ENCODE results near the gene CPT1B. TPM values are rescaled to one million over a fixed set of nuclear protein-coding genes. Genes with fewer than 3 reads are reported as not detected.

Gene CPT1B
- total and polyA plus RNA-seq, 10 of the 15 experiments (the other 5 are each of a cell fraction or from before 2014, with no cell fraction given): 3.5 to 54.0 (median 21.7) TPM

DNA sequence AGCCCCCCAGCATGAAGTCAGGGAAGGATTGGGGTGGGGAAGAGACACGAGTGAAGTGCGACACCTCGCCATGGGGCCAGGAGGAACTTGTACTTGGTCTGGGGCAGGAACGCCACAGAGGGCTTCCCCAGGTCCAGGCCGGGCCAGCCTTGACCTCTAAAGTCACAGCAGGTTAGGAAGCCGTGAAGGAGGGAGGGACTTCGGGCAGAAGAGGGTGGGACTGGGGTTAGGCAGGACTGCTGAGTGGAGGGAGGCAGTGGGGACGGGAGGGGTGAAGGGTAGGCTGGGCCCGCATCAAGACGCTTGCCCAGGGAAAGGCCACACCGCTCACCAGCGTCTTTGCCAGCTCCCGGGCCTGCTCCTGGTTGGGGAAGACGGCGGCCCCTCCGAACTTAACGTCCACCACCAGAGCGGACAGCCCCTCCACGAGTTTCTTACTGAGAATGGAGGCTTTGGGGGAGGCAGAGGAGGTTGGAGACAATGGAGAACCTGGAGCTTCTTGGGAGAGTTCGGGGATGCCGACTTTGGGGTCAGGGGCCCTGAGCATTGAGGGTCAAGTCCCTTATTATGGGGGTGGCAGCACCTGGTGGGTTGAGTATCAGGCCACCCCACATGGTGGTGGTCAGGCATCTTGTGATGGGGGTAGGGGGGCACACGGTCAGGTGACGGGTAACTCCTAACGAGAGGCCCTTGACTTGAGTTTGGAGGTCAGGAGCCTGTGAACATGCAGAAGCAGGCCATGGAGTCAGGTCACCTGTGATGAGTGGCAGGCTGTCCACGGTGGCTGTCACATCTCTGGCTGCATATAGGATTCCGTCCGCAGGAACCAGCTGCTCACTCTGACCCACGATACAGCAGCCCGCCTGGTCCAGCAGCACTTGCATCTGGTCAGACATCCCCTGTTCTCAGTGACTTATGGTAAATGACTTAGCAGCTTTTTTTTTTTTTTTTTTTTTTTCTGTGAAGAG, 51.1 kb downstream of the CPT1B start (continued):
- TF ChIP-seq PAX8 (IDR thresholded peaks at IDR 0.05) (no peak), MEF2B (IDR thresholded peaks at IDR 0.05; ENCODE audit: partially characterized antibody, poor library complexity, severe bottlenecking) (no peak), SREBF1 (IDR thresholded peaks at IDR 0.05; ENCODE audit: low read length) (no peak), IKZF1 (conservative IDR thresholded peaks at IDR 0.05) (no peak), YBX1 (IDR thresholded peaks at IDR 0.05) (no peak), MTA2 (IDR thresholded peaks at IDR 0.05; ENCODE audit: low read depth) (peak; percentile 18; the same call in 1 of the 2 replicates), CBX3 (IDR thresholded peaks at IDR 0.05; ENCODE audit: borderline replicate concordance, low read depth) (no peak), HSF1 (IDR thresholded peaks at IDR 0.05; ENCODE audit: low read depth, low read length) (no peak), NFYB (IDR thresholded peaks at IDR 0.05; ENCODE audit: insufficient read depth, low read depth, low read length) (0 out of 2 replicates have a peak, but pooled peaks have one; percentile 17), ZNF274 (IDR thresholded peaks at IDR 0.05; ENCODE audit: insufficient read depth, insufficient read length) (no peak), NRF1 (conservative IDR thresholded peaks at IDR 0.05; ENCODE audit: low read depth, low read length) (no peak), RCOR1 (conservative IDR thresholded peaks at IDR 0.05; ENCODE audit: low read depth, low read length) (no peak), DPF2 (IDR thresholded peaks at IDR 0.05) (no peak), RELA (IDR thresholded peaks at IDR 0.05; ENCODE audit: borderline replicate concordance, partially characterized antibody) (no peak), RUNX3 (IDR thresholded peaks at IDR 0.05; ENCODE audit: low read length) (no peak), CHD4 (IDR thresholded peaks at IDR 0.05) (no peak), BCL11A (IDR thresholded peaks at IDR 0.05; ENCODE audit: low read depth, low read length) (no peak), KLF5 (IDR thresholded peaks at IDR 0.05; ENCODE audit: partially characterized antibody) (no peak), PBX3 (IDR thresholded peaks at IDR 0.05; ENCODE audit: insufficient replicate concordance, low read depth, low read length) (no peak), POLR2AphosphoS2 (IDR thresholded peaks at IDR 0.05; ENCODE audit: low read depth, low read length) (peak; percentile 91), ATF3 (IDR thresholded peaks at IDR 0.05; ENCODE audit: borderline replicate concordance, extremely low read depth, low read depth, low read length) (no peak), HDAC2 (IDR thresholded peaks at IDR 0.05) (no peak)
- TF ChIP-seq, protein P1, sequence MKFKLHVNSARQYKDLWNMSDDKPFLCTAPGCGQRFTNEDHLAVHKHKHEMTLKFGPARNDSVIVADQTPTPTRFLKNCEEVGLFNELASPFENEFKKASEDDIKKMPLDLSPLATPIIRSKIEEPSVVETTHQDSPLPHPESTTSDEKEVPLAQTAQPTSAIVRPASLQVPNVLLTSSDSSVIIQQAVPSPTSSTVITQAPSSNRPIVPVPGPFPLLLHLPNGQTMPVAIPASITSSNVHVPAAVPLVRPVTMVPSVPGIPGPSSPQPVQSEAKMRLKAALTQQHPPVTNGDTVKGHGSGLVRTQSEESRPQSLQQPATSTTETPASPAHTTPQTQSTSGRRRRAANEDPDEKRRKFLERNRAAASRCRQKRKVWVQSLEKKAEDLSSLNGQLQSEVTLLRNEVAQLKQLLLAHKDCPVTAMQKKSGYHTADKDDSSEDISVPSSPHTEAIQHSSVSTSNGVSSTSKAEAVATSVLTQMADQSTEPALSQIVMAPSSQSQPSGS (IDR thresholded peaks at IDR 0.05; ENCODE audit: low read length): no peak
- TF ChIP-seq, protein P2, sequence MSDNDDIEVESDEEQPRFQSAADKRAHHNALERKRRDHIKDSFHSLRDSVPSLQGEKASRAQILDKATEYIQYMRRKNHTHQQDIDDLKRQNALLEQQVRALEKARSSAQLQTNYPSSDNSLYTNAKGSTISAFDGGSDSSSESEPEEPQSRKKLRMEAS (IDR thresholded peaks at IDR 0.05; ENCODE audit: low read depth, low read length): no peak
- TF ChIP-seq, protein P3, sequence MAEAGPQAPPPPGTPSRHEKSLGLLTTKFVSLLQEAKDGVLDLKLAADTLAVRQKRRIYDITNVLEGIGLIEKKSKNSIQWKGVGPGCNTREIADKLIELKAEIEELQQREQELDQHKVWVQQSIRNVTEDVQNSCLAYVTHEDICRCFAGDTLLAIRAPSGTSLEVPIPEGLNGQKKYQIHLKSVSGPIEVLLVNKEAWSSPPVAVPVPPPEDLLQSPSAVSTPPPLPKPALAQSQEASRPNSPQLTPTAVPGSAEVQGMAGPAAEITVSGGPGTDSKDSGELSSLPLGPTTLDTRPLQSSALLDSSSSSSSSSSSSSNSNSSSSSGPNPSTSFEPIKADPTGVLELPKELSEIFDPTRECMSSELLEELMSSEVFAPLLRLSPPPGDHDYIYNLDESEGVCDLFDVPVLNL (IDR thresholded peaks at IDR 0.05; ENCODE audit: low read depth, low read length): no peak
